ENCODE measurements around the gene GRK5.
"Not testable (repeated sequence)": the region's sequence is repeated elsewhere in the genome, so short reads cannot be mapped to it uniquely, and the experiment has no call there.

DNA sequence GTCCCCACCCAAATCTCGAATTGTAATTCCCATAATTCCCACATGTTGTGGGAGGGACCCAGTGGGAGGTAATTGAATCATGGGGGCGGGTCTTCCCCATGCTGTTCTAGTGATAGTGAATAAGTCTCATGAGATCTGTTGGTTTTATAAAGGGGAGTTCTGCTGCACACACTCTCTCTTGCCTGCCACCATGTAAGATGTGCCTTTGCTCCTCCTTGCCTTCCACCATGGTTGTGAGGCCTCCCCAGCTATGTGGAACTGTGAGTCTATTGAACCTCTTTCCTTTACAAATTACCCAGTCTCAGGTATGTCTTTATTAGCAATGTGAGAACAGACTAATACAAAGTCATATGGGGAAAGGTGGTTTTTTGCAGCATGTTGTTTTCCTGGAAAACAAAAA, 255.8 kb downstream of the GRK5 start:
- TF ChIP-seq, protein P1, sequence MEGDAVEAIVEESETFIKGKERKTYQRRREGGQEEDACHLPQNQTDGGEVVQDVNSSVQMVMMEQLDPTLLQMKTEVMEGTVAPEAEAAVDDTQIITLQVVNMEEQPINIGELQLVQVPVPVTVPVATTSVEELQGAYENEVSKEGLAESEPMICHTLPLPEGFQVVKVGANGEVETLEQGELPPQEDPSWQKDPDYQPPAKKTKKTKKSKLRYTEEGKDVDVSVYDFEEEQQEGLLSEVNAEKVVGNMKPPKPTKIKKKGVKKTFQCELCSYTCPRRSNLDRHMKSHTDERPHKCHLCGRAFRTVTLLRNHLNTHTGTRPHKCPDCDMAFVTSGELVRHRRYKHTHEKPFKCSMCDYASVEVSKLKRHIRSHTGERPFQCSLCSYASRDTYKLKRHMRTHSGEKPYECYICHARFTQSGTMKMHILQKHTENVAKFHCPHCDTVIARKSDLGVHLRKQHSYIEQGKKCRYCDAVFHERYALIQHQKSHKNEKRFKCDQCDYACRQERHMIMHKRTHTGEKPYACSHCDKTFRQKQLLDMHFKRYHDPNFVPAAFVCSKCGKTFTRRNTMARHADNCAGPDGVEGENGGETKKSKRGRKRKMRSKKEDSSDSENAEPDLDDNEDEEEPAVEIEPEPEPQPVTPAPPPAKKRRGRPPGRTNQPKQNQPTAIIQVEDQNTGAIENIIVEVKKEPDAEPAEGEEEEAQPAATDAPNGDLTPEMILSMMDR (IDR thresholded peaks at IDR 0.05), result not testable (repeated sequence)
- TF ChIP-seq POLR2A (IDR thresholded peaks at IDR 0.05), result not testable (repeated sequence)

Measured in right lobe of liver (tissue), 4 donors.